ENCODE measurements around the gene RNASE11.

GRCh38 chr14:20564501-20564997 is 23.3 kb downstream of the RNASE11 start:
- TF ChIP-seq POLR2A (IDR thresholded peaks at IDR 0.05; ENCODE audit: low read depth, low read length) (no peak), POLR2AphosphoS5 (IDR thresholded peaks at IDR 0.05; ENCODE audit: low read depth, low read length) (no peak)
